GM12874 (cell line): Measurements from ENCODE around the gene HOXB9.

Experiments
- CTCF ChIP-seq: IDR thresholded peaks from 2 replicates; pipeline ENCODE4 v1.5.1; 2011; ENCODE audit warnings: low read depth, mild to moderate bottlenecking, control low read depth, low read length, moderate library complexity; ENCODE audit not compliant: insufficient read depth

Gene HOXB9

DNA sequence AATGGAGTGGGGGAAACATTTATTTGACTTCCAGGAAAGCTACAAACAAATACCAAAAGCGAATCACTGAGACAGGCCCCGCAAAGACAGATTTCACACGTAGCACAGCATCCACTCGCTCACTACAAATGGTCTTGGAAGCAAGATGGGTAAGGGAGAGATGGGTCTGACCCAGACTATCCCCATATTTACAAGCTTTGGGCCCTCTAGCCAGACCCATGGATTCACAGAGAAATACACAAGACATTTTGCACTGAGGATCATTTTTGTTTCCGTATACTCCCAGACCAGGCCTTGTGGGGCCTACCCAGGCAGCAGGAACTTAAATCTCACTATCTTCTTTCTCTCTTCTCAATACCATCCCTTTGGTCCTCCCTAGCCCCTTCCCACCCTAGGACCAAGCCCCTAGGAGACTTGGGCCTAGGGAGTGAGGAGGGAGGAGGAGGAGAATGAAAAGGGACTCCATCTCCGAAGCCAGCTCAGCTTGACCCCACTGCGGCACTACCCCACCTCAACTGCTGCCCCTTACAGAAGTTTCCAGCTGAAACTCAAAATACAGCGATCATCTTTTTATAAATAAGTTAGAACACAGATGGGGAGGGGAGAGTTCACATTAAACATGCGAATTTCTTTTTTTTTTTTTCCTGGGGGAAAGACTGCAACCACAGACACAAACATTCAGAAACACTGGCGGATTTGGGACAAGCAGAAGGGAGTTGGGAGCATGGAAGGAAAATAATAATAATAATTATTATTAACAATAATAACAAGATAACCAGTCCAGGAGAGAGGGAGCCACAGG, 34.7 kb downstream of the HOXB9 start:
- no peak for TF ChIP-seq CTCF

DNA sequence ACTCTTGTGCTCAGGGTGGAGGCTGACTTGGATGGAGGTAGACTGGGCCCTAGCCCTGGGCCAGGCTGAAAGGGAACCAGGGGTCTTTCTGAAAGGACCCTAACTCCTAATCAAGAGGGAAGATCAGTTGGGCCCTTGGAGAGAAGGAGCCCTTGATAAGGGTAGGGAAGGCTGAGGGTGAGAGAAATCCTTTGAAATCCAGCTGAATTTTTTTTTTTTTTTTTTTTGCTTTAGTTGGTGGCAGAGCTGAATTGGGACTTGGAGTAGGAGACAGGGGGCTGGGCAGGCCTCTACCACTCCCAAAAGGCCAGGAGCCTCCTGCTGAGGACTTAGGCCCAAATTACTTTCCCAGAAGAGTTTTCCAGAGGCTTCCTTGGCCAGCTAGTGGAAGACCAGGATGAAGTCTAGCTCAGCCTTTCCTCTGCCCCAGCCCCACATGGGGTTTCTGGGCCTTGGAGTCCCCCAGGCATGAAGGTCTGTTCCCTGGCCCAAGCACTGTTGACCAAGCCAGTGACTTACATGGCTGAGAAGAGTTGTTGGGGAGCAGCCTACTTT, 35.5 kb downstream of the HOXB9 start:
- TF ChIP-seq CTCF, result no peak

- no peak for TF ChIP-seq CTCF
These were observed 36.1 kb downstream of the HOXB9 start, which contains the start of gene HOXB3 for GRCh38 chr17:48589831-48590606. HOXB3 (minus strand) TSS chr17:48590241; CDS start chr17:48552474, 37,767 bp downstream.

DNA sequence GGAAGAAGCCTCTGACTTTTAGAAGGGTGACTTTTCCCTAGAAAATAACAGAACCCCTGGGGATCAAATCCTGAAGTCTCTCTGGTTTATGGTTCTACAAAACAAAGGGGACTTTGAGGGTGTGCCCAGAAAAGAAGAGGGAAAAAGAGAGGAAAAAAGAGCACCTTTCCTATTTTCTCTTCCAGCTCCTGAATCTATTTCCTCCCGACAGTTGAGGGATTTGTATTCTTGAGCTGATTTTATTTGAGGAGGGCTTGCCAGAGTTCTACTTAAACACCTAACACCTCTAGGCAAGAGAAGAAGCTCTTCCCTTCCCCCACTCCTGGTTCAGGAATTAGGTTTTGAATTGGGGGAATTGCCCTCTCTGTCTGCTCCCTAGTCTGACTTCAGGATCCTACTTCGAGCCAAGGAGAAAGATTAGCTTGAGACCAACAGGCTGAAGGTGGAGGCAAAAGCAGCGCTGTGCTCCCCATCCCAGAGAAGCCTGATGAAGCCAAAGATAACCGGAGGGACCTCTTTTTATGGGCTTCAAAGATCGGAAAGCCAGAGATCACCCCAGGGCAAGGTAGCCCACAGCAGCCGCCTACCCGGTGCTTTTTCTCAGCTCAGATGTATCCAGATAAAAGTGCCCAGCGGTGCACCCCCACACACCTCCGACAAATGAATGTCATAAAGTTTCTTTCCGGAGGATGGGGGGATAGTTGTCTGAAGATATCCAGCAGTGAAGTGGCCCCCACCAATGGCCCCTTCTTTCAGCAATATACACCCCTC, 36.9 kb downstream of the HOXB9 start:
- no peak for TF ChIP-seq CTCF

DNA sequence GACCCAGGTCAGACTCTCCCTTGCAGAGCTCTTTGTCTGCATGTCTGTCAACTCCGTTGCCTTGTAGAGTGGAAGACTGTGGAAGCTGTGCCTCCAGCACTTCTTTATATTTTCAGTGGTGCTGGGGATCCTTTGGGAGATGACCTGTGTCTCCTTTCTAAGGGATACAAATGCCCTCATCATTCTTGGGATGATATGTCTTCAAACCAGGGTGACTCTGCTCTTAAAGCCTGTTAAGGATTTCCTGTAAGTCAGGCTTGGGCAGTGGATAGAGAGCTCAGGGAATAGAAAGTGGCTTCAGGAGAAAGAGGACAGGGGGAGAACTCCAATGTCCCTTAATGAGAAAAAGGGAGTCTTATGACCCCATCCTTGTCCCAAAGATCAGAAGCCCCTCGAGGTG, 37.6 kb downstream of the HOXB9 start:
- TF ChIP-seq CTCF, result no peak

GRCh38 chr17:48588074-48588415, 38.1 kb downstream of the HOXB9 start:
- no peak for TF ChIP-seq CTCF
